SH-SY5Y (cell line): ENCODE measurements around the gene C4orf51.

Source experiments
- GATA2 ChIP-seq: IDR thresholded peaks from 2 replicates; pipeline ENCODE4 v1.6.1; 2011; ENCODE audit warnings: mild to moderate bottlenecking, low read depth, low read length
- GATA3 ChIP-seq: IDR thresholded peaks from 2 replicates; pipeline ENCODE4 v1.6.1; 2011; ENCODE audit warnings: low read depth, mild to moderate bottlenecking, low read length, moderate library complexity

Gene C4orf51

DNA sequence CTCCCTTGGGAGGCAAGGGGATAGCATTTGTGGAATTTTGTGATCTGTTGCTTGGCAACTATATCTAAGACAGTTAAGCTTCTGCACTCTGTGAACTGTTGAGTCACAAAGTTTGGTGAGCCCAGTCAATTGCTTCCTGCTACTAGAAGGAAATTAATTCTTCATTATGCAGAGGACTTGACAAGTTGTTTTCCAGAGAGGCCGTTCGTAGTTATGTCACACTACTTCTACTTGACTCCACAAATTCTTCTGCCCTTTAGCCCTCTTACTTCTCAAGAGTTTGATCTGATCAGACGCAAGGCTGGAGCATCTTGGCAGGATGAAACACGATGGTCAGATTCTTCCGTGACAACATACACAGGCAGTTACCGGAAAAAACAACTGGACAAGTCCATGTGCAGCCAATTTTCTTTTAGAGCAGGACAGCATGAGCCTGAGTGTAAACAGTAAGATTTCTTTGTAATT lies at the start of gene C4orf51:
TSS of gene C4orf51 (plus strand) at position 156 of the 465 bp plus-strand sequence. CDS start at position 214, 58 bp downstream.
- TF ChIP-seq GATA3 (no peak), GATA2 (no peak)

DNA sequence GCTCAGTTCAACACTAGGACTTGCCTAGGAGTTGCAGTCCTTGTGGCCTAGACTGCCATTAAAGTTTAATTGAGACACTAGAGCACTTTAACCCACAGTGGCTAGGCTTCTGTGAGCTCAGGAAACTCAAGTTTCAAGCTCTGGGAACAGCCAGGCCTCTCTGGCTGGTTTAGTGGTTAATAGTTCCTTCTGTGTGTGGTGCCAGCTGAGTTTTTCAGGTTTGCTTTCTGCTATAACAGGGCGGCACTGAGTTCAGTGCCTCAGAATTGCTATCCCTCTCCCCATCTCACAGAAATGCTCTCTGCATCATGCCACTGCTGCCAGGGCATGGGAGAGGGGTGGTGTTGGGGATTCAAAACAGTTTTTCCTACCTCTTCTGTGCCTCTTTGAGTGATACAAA lies 44.8 kb upstream of the C4orf51 start:
- TF ChIP-seq GATA3 (no peak), GATA2 (no peak)

DNA sequence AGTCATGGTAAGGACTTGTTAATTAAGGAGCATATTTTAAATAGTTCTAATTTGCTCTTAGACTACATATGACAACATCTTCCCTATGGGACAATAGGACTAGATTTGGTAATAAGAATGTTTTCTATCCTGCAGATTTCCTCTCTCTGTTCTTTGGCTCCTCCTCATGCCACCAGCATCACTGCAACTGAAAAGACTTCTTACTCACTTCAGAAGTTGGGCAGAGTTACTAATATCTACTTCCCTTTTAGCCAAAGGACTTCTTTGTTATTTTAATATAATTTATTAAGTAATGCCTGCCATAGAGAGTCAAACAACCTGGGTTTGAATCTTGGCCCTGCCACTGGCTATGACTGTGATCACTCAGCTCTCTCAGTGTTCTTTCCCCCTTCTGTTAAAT lies 44.3 kb upstream of the C4orf51 start:
- TF ChIP-seq GATA2: no peak

DNA sequence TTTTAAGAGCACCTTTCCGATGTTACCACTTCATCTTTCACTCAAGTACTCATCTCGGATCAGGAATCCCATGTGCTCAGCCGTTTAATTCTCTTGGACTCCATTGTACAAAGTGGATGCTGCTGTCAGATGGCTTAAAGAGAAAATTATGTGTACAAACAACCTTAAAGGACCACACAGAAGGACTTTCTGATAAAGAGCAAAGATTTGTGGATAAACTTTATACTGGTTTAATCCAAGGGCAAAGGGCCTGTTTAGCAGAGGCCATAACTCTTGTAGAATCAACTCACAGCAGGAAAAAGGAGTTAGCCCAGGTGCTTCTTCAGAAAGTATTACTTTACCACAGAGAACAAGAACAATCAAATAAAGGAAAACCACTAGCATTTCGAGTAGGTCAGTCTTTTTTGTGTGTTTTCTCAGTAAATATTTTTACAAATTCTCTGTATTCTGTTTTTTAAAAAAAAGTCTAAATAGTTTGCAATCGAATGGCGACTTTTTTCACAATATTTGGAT lies 40.7 kb upstream of the C4orf51 start:
- TF ChIP-seq GATA2: no peak
- no peak for TF ChIP-seq GATA3

DNA sequence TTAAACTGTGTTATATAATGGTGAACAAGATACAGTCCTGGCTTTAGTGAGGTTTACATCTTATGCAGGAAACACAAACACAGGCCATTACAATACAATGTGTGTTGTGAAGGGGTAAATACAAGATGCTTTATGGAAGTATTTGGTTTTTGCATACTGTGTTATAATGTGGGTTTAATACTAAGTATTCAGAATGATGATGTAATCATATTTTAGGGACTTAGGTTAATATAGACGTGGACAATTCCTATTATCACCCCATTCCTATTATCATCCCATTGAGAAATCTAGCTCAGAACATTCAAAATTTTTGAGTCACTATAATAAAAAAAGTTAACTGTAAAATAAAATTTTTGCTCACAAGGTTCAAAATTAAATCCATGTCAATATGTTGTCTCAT lies 36.7 kb upstream of the C4orf51 start:
- TF ChIP-seq GATA3 (no peak), GATA2 (no peak)

DNA sequence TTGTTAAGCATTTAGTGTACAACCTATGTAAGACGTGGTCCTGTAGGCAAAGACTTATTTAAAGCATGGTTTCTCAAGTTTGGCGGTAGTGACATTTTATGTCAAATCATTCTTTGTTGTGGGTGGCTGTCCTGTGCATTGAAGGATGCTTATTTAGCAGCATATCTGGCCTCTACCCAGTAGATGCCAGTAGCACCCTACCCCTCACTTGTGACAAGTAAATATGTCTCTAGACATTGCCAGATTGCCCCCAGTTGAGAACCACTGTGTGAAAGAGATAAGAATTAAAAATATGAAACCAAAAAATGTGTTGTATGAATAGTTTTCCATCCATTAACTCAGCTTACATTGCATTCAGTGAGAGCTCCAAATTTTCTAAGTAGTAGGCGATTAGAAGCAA lies 35.2 kb upstream of the C4orf51 start:
- TF ChIP-seq GATA3 (no peak), GATA2 (no peak)

DNA sequence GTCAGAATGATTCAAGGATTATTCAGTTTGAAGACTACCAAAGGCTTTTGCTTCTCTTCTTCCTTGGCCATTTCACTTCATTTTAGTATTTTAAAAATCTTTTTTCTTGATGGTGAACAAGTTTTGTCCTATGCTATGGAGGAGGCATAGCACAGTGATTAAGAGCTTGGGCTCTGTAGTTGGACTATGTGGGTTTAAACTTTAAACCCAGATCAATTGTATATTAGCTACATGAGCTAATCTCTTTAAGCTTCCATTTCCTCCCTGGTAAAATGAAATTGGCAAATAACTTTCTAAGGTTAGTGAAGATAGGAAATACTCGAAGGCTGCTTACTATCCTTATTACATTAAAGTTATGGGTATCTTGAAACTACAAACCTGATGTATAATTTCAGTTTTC lies 23.8 kb upstream of the C4orf51 start:
- no peak for TF ChIP-seq GATA3
- TF ChIP-seq GATA2: no peak

DNA sequence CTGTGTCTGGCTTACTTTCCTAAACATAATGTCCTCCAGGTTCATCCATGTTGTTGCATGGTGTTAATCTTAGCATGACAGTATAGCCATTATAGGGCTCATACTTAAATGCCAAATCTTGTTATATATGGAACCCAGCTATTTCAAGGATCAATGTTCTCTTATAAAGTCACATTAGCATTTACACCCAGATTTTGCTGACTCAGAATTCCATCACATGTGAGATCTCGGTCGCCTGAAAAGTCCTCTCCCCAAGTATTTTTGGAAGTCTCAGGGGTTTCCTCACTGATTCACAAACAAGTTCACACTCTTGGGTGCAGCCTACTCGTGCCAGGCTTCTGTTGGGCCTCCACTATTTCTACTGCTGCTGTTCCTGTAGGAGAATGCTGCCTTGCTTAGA lies 19.9 kb upstream of the C4orf51 start:
- TF ChIP-seq GATA2 (no peak), GATA3 (no peak)

DNA sequence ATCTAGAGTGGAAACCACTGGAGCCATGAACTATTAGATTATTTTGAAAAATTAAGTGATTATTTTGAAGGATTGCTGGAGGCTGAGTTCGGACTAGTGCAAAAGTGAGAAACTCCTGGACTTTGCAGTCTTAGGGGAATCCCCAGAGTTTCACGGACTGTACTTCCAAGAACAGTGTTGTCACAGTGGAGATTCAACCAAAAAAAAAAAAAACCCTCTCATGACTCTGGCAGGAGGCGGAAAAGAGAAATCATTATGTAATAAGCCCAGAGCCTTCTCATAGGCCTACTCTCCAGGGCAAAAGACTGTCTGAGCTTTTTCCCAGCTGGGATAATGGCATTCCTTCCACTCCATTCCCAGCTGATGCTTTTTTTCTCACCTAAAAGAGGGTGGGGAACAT lies 16.8 kb upstream of the C4orf51 start:
- TF ChIP-seq GATA3 (no peak), GATA2 (no peak)

DNA sequence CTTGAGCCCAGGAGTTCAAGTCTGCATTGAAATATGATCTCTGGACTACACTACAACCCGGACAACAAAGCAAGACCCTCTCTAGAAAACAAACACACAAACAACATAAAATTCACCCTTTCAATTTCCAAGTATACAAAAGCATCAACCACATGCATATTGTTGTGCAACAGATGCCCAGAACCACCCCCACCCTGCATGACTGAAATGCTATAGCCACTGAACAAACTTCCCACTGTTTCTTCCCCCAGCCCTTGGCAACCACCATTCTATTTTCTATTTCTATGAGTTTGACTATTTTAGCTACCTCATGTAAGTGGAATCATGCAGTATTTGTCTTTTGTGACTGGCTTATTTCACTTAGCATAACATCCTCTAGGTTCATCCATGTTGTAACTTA lies 14.2 kb upstream of the C4orf51 start:
- TF ChIP-seq GATA2 (no peak), GATA3 (no peak)

DNA sequence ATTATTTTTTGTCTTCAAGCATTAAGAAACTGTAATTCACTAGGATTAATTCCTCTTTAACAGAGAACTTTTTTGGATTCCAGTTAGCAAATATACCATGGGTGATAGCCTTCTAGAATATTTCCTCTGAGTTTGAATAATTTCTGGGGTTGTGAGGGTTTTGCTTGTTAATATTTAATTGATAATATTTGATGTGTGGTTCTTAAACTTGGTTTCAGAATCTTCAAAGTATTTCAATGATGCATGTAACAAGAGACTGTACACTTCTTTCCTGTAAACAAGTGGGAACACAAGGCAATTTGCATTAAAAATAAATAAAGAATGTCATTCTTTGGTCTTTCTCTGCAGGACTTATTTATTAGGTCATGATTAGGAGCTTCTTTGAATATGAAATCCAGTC lies 9.5 kb upstream of the C4orf51 start:
- TF ChIP-seq GATA3 (no peak), GATA2 (no peak)

DNA sequence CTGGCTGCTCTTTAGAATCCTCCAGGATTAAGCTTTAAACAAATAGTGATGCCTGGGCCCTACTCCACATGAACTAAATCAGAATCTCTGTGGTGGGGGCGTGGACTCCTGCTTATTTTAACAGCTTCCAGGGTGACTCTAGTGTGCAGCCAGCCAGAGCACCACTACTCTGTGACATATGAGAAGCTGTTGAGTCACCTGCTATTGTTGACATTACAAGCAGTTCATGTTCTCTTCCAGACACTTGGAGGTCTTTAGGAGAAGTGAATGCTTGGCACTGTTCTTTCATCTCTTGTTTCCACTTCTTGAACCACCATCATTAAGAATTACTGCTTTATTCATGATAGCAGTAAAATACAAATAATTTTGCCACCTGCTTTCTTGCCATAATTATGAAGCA lies 426 bp upstream of the C4orf51 start:
- TF ChIP-seq GATA3: no peak
- TF ChIP-seq GATA2: no peak

DNA sequence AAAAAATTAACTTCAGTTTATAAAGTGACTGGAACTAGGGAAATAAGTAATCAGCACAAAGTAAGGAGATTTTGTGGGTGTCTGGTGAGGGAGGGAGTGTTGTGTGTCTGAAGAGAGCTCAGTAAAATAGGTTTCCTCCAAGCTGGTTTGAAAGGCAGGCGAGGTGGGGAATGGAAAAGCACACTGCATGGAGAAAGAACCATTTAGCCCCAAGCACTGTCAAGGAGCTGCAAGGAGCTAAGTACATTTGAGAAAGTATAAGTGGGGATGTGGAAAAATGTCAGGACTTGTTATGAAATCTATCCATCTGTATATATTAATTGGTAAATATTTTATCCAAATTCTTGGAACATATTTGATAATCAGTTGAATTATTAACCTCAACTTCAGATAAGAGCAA lies 956 bp downstream of the C4orf51 start:
- TF ChIP-seq GATA2 (no peak), GATA3 (no peak)

DNA sequence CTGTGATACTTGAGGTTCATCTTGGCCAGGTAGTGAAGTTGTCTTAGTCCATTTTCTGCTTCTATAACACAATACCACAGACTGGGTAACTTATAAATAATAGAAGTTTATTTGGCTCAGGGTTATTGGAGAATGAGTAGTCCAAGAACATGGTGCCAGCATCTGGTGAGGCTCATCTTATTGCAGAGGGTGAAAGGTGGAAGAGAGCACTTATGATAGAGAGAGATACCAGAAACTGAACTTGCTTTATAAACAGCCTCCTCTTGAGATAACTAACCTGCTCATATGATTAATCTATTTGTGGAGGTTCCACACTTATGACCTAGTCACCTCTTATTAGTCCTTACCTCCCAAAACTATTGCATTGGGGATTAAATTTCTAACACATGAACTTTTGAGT lies 1.6 kb downstream of the C4orf51 start:
- TF ChIP-seq GATA3 (no peak), GATA2 (no peak)

DNA sequence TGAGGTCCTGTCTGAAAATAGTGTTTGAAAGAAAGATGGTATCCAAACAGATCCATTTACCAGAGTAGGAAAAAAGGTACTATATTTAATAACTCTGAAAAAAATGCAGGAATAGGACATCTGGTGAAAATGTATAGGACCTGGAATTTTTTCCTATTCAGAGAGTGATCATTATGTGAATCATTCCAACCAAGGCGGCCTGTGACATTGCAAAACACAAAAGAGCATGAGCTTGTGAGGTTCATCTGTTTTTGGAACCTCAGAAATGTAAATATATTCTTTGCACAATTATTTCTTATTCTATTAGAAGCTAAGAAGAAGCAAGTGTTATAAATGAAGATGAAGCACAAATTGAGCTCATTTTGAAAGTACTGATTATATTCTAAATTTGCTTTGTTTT lies 2.0 kb downstream of the C4orf51 start:
- TF ChIP-seq GATA2 (no peak), GATA3 (no peak)

DNA sequence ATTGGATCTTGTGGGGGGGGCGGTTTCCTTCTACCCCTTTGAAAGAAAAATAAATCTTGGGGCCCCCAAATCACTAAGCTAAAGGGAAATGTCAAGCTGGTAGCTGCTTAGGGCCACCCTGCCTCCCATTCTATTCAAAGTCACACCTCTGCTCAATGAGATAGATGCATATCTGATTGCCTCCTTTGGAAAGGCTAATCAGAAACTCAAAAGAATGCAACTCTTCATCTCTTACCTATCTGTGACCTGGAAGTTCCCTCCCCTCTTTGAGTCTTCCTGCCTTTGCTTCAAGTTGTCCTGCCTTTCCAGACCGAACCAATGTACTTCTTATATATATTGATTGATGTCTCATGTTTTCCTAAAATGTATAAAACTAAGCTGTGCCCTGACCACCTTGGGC lies 7.0 kb downstream of the C4orf51 start:
- TF ChIP-seq GATA3 (no peak), GATA2 (no peak)

DNA sequence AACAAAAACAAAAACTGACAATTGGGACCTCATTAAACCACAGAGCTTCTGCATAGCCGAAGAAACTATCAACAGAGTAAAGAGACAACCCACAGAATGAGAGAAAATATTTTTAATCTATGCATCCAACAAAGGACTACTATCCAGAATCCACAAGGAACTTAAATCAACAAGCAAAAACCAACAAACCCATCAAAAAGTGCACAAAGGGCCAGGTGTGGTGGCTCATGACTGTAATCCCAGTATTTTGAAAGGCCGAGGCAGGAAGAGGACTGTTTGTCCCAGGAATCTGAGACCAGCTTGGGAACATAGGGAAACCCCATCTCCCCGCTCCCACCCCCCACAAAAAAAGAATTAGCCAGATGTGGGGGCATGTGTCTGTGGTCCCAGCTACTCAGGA lies 10.7 kb downstream of the C4orf51 start:
- TF ChIP-seq GATA2: no peak
- no peak for TF ChIP-seq GATA3

DNA sequence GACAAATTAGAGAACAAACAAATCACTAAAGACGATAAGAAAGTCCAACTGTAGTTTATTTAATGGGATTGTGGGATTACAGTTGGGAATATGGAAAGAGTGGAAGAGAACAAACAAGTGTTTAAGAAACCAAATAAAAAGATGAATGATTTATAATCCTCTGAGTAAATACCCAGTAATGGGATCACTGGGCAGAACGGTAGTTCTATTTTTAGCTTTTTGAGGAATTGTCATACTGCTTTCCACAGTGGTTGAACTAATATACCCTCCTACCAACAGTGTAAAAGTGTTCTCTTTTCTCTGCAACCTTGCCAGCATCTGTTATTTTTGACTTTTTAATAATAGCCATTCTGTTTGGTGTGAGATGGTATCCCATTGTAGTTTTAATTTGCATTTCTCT lies 15.0 kb downstream of the C4orf51 start:
- TF ChIP-seq GATA3: no peak
- no peak for TF ChIP-seq GATA2

DNA sequence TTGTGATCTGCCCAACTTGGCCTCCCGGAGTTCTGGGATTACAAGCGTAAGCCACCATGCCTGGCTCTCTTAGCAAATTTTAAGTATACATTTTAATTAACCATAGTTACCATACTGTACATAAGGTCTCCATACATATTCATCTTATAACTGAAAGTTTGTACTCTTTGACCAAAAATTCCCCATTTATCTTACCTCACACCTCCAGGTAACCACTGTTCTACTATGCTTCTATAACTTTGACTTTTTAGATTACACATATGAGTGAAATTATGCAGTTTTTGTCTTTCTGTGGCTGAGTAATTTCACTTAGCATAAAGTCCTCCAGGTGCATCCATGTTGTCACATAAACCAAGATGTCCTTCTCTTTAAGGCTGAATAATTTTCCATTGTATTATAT lies 17.4 kb downstream of the C4orf51 start:
- TF ChIP-seq GATA3: no peak
- no peak for TF ChIP-seq GATA2
